GM18951 (cell line): ENCODE measurements around the gene DAB2IP.

Experiments
- POLR2A ChIP-seq: IDR thresholded peaks from 4 replicates; pipeline ENCODE4 v1.6.1; 2011; ENCODE audit warnings: mild to moderate bottlenecking; ENCODE audit not compliant: insufficient read length, insufficient read depth; ENCODE audit errors: extremely low read depth
- in situ Hi-C: fragments of 300-500 bp; cut with MboI; formaldehyde crosslinking; loops from one replicate; pipeline ENCODE4 v1.12.0; 2022; ENCODE audit warnings: low sequenced_read_pairs, mixed read lengths, inconsistent platforms; ENCODE audit not compliant: unreplicated experiment

DAB2IP gene

DNA sequence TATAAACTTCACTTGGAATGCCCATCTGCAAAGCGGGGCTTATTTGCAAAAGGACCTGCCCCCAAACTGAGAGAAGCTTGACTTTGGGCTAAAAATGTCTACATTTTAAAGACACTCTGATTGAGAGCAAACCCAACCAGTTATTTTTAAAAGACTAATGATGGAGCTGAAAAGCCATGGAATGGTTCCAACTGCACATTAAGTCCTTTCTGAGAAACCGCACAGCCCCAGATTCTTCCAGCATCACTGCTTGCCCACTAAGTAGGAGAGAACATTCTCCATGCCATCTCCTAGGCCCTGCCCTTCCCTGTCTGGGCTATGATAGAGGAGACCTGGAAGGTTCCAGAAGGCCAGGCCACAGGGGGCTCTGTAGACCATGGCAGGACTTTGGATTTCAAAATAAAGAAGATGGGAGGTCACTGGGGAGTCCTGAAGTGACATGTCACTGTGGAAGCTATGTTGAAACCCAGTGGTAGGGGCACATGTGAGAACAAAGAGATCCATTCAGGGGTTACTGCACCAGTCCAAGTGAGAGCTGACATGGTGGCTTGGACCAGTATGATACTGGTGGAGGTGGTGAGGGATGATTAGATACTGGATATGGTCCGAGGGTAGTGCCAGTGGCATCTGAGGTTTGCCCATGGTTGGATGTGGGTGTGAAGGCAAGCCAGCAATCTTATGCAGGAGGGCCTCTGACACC lies 179.2 kb downstream of the DAB2IP start:
- no peak for TF ChIP-seq POLR2A
- in situ Hi-C loops: no loop called here

- in situ Hi-C loops: no loop called here
- TF ChIP-seq POLR2A: no peak
Observed at GRCh38 chr9:121831869-121832268, 180.4 kb downstream of the DAB2IP start.

DNA sequence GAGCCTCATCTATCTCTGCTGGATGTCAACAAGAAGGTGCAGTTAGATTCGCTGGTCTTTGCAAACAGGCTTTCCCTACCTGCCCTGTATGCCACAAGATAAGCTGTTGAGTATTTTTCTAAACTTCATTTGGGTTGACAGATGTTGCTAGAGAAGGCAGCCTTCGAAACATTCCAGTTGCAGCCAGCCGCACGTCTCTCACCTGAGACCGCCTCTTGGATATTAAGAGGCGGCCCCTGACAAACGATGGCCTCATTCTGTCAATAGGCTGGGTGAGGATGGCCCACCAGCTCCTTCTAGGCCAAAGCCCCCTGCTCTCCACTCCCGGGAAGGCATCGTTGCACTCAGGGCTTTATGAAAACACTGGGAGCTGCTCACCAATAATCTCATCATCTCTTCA lies 181.6 kb downstream of the DAB2IP start:
- in situ Hi-C loops: no loop called here
- no peak for TF ChIP-seq POLR2A
